ENCODE measurements around the gene P4HB.

The P4HB gene

DNA sequence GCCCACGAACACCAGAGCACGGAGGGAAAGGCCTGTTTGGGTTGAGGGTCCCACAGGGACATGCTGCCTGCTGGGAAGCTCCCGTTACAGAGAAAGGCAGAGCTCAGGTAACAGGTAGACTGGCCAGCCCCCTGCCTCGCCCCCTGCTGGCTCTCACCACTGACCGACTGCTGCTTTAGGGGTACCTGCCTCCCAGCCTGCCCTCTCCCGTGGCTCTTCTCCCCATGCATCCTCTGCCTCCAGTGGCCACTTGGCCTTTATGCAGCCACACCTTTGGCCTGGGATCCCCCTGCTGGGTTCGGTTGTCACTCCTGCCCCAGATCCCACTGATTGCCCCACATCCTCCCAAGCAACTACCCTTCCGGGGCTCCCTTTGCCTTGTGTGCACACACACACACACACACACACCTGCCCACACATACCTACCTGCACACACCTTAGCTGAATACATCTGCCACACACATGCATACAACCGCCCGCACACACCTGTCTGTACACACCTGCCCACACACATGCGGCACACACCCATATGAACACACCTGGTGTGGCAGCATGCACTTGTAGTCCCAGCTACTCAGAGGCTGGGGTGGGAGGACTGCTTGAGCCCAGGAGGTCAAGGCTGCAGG is 34.4 kb downstream of the P4HB start:
- DNase-seq, result no peak

DNA sequence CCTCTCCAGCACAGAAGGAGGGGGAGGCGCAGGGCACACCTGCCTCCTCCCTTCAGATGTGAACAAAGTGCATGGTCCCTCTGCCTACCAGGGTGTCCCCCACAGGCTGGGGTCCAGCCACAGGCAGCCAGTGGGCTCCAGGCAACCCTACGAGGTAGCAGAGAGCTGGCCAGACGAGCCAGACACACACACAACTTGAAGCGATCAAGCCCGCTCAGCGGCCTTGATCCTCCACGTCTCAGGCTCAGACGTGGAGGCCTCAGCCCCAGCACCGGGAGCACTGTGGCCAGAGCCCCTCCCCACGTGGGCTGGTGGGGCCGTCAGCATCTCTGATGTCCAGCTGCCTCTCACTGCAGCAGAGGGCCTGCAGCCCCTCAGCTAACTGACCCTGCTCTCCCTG is 35.7 kb downstream of the P4HB start:
- DNase-seq, result no peak

DNA sequence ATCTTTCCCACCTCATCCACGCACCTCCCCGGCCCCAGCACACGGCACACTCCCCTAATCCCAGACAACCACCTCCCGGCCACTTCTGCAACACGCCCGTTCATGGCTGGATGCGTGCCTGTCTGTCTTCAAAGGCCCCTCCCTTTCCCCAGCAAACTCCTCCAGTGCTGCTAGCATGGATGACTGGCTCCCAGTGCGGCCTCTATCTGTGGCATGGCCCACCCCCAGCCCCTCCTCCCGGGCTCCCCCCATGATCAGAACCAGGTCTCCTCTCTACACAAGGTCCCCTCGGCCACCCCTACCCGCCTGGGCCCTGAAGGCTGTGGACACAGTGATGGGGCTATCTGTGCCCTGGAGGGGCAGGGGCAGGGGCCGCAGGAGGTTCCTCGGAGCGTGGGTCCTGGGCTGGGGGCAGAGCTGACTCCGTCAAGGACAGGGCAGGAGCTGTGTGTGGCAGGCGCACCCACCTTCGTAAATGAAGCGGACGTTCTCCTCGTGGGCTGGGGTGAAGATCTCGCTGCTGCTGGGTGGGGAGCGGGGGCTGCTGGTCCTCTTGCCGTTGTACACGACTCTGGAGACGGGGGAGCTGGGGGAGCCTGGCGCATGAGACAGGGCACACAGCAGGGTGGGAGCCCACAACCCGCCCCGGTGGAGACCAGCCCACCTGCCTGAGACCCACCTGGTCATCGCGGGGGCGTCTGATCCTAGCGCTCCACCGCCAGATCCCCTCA is 36.4 kb downstream of the P4HB start:
- DNase-seq, result no peak

DNA sequence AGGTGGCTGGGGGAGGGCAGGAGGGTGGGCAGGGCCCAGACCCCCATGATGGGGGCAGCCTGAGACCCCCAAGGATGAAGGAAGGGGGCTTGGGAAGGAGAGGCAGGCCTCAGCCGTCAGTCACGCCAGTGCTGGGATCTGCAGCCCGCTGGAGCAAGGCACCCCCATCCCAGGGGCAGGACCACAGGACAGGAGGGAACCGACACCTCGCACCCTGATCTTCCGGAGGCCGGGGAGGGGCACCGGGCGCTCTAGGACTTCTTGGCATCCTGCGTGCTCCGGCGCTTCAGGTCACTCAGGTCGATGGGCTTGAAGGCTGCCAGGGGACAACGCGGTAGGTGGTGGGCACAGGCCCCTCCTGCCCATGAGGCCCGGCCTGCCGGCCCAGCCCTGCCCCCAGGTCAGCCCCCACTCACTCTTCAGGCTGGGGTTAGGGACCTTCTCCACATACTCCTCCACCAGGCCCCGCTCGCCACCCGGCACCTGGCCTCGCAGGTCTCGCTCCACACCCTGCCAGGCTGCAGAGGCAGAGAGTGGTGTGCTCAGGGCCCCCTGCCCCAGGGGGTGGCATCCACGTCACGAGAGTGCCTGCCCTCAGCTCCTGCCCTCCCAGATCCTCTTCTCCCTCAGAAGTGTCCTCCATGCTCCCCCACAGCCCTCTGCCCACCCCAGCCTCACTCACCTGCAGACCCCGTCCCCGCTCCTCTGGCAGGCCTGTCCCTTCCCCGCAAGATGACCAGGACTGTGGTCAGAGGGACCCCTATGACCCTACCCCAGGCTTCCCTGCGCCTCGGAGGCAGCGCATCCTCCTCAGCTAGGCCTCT is 37.1 kb downstream of the P4HB start:
- no peak for DNase-seq

DNA sequence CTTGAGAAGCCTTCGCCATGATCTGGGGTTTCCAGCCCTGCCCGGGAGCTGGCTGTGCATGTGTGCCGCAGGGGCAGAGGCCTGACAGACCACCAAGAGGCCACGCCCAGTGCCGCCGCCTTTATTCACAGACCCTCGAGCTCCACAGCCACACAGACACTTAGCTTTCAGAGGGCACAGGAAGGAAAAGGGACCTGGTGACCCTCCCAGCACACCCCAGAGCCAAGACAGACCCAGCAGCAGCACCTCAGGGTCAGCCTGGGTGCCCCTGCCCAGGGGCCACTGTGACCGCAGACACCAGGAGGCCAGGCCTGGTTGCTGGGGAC is 38.1 kb downstream of the P4HB start:
- no peak for DNase-seq

DNA sequence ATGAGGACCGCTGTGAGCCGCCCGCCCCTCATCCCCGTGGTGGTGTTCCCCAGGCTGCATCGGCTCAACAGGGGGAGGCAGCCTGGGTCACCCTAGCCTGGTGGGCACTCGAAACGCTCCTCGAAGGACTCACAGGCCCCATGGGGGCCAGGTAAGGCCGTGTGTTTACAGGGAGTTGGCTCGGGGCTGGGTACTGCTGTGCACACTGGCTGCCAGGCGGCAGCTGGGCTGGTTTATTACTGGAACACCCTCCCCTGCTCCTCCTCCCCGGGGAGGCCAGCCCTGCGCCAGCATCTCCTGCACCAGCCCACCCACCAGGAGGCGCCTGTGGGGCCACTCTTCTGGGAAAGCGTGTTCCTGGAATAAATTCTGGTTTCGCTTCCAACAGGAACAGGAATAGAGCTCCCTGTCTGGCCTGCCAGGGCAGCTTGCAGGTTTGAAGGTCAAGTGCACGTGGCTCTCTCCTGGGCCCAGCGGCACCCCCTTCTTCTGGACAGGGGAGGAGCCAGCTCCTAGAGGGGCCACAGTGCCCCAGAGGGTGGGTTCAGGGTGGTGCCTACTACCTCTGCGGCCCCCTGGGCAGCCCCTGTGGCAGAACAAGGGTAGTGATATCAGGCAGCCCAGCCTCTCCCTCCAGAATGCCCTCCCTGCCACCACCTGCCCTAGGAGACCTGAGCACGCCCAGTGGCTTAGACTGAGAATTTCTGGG is 38.6 kb downstream of the P4HB start:
- DNase-seq, result peak; percentile 66

DNA sequence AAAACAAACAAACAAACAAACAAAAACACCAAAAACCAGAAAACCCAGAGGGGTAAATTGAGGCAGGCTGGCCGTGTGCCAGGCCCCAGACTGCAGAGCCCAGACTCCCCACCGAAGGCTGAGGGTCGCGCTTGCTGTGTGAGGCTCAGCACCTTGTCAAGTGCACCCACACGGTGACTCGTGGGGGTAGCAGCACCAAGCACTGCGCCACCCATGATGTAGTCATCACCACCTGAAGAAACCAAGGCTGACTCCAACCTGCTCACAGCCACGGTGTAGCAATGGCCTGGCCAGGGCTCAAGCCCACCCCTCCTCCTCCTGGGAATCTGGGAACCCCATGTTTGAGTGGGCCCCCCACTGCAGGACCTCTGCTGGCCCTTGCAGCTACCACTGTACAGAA is 39.2 kb downstream of the P4HB start:
- DNase-seq, result no peak

DNA sequence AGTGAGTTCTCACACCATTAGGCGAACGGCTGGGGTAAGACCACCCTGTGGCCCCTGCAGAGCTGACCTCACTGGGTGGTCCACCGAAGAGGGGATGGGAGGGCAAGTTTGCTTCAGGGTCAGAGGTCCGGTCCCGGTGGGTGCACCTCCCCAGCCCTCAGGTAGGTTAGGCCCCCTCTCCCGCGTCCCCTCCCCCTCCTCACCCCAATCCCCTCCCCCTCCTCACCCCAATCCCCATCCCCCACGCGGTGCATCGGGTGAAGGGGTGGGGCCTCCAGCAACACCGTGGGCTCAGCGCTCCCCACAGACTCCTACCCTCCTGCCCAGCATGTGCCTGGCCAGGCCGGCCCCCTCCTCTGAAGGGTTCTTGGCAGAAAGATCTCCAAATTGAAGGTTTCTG is 40.6 kb downstream of the P4HB start:
- no peak for DNase-seq

DNA sequence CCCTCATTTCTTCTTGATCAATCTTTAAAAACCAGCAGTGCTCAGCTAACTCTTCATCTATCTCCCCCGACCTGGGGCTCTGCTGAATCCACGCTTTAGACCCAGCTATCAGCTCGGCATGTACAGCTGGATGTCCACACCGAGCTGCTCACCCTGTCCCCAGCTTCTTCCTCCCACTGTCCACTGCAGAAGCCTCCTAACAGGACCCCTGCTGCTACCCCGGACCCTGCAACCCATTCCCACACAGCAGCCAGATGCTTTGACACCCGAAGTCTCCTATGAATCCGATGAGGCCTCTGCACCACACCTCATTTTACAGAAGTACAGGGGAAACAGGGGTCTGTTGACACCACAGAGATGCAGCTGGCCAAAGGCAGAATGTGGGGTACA is 42.6 kb downstream of the P4HB start:
- DNase-seq, result no peak

DNA sequence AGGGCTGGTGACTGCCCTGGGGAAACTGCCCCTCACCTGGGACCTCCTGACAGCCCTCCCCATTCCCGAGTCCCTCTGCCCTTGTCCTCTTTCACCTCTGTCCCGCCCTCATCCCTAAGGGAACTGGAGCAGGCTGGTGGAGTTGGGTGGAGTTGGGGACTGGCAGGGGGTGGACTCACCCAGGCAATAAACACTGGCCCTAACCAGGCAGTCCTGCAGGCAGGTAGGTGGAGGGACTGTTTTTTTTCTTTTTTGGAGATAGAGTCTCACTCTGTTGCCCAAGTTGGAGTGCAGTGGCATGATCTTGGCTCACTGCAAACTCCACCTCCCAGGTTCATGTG is 44.7 kb downstream of the P4HB start:
- no peak for DNase-seq

DNA sequence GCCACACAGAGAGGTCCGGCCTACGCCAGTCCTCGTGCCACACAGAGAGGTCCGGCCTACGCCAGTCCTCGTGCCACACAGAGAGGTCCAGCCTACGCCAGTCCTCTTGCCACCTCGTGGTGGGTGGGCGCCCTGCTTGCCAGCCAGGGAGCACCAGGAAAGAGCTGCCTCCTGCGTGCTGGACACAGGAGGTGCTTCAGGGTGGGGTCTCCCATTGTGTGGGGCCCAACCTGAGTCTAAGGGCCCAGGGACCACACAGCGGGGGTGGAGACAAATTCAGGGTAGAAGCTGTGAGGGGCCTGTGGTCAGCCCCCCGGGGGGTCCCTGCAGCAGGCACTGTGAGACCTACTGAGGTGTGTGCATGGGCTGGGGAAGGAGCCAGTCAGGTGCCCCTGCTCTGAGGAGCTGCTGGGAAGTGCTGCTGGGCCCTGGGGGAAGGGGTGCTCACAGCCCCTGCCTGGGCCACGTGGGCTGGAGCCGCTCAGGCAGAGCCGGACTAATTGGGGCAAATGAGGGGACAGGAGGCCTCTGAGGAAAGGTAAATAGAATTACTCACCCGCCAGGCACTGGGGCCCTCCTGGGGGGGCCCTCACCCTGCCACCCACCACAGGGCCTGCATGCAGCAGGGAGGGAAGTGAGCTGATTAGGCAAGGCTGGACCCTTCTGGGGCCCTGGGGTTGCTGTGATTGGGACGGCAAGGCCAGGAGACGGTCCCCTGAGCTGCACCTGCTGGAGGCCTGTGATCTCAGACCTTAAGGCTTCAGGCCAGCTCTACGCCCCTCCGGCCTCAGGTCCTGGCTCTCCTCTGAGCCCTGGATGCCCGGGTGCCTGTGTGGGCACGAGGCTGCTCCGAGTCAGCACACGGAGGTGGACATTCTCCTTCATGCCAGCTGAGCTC is 45.3 kb downstream of the P4HB start:
- DNase-seq, result no peak

DNA sequence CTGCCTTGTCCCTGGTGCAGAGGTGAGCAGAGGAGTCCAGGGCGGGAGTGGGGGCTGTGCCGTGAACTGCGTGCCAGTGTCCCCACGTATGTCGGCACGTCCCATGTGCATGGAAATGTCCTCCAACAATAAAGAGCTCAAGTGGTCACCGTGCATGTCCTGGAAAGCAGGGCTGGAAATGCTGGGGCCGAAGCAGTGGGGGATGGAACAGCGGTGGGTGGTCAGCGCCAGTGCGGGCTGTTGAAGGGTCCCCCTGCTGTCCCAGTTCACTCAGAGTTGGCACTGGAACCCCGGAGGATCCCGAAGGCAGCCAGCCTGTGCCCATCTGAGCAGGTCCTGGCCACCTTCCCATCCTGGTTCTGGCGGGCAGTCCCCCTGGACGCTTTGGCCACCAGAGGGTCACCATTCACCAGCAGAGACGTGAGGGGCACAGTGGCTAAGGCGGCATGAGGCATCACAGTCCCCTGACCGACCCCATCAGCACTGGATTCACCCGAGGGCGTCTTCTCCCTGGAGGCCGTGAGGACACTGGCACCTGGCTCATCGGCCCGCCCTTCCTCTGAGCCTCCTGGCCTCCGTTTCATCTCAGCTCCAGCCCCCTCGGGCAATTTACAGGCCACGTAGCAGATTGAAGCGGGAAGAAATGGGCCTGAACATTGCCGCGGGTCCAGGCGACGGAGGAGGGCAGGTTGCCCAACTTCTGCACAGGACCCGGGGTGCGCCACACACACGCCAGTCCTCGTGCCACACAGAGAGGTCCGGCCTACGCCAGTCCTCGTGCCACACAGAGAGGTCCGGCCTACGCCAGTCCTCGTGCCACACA is 46.3 kb downstream of the P4HB start:
- DNase-seq, result no peak

DNA sequence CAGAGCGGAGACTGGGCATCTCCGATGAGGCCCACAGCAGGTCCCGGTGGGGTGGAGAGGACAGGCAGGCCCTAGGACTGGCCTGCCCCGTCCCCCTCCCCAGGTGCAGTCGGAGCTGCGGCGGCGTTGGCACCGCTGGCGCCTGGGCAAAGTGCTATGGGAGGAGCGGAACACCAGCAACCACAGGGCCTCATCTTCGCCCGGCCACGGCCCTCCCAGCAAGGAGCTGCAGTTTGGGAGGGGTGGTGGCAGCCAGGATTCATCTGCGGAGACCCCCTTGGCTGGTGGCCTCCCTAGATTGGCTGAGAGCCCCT is 47.0 kb downstream of the P4HB start:
- DNase-seq, result no peak

DNA sequence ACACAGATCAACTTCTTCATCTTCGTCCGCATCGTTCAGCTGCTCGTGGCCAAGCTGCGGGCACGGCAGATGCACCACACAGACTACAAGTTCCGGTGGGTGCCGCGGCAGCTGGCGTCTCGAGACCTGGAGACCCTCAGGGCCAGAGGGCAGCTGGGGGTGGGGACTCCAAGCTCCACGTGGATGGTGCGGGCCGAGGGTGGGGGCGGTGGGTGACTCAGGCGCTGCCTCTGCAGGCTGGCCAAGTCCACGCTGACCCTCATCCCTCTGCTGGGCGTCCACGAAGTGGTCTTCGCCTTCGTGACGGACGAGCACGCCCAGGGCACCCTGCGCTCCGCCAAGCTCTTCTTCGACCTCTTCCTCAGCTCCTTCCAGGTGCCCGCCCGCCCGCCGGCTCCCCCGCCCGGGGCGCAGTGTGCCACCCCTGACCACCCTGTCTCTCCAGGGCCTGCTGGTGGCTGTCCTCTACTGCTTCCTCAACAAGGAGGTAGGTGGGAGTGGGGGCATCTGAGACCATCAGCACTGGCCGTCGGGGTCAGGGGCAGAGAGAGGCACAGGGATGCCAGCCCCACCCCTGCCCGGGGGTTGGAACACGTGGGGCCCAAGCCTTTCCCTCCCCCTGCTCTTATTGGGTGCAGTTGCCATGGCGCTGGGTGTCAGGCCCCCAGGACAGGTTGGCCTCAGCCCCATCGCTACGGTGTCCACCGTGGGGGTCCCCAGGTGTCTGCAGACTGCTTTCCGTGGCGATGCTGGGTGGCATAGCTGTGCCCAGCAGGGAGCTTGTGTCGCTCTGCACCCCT is 47.6 kb downstream of the P4HB start:
- DNase-seq, result no peak

DNA sequence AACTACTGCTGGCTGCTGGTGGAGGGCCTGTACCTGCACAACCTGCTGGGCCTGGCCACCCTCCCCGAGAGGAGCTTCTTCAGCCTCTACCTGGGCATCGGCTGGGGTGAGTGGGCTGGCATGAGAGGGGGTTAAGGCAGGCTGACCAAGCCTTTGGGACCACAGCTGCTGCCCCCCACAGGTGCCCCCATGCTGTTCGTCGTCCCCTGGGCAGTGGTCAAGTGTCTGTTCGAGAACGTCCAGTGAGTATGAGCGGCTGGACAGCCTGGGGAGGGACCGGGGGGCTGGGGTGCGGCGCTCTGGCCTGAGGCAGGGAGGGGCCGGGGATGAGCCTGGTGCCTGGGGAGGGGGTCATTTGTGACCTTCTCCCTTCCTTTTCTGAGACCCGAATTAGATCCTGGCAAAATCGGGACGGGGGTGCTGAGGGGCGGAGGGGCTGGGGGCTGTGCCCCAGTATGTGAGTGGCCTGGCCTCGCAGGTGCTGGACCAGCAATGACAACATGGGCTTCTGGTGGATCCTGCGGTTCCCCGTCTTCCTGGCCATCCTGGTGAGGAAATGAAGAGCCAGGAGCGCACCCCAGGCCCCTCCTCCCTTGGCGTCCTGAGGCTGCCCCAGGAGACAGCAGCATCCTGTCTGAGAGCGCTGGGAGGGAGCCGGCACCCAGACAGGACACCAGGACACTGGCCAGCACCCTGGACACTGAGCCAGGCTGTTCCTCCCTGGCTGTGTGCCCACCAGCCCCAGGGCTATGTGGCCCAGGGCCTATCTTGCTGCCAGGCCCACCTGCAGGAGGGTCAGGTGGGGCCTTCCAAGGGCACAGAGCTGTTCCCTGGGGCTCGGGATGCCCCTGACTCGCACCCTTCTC is 48.4 kb downstream of the P4HB start:
- DNase-seq, result no peak

DNA sequence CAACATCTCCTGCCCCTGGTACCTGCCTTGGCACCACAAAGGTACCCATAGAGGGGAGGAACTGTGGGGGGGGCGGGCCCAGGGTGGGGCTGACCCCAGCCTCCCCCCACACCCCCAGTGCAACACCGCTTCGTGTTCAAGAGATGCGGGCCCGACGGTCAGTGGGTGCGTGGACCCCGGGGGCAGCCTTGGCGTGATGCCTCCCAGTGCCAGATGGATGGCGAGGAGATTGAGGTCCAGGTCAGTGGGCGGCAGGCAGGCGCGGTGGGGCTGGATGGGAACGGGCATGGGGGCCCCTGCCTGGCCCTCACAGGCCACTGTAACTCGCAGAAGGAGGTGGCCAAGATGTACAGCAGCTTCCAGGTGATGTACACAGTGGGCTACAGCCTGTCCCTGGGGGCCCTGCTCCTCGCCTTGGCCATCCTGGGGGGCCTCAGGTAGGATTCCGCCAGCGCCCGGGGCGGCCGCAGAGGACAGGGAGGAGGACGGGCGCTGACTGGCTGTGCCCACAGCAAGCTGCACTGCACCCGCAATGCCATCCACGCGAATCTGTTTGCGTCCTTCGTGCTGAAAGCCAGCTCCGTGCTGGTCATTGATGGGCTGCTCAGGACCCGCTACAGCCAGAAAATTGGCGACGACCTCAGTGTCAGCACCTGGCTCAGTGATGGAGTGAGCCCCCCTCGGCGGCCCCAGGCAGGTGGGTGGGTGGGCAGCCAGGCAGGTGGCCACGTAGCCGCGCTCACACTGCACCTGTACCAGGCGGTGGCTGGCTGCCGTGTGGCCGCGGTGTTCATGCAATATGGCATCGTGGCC is 49.2 kb downstream of the P4HB start:
- no peak for DNase-seq

DNA sequence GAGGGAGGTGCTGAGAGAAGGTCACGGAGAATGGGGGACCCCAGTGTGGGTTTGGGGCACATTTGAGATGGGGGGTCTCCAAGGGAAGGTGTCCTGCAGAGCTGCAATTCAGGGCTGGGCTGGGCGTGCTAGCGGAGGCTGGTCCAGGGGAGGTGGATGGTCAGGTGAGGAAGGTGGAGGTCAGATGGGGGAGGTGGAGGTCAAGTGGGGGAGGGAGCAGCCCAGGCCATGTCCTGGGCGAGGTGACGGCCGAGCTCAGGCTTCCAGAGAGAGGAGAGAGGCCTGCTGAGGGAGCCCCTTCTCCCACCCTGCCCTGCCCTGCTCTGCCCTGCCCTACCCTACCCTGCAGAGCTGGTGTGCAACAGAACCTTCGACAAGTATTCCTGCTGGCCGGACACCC is 49.9 kb downstream of the P4HB start:
- no peak for DNase-seq

DNA sequence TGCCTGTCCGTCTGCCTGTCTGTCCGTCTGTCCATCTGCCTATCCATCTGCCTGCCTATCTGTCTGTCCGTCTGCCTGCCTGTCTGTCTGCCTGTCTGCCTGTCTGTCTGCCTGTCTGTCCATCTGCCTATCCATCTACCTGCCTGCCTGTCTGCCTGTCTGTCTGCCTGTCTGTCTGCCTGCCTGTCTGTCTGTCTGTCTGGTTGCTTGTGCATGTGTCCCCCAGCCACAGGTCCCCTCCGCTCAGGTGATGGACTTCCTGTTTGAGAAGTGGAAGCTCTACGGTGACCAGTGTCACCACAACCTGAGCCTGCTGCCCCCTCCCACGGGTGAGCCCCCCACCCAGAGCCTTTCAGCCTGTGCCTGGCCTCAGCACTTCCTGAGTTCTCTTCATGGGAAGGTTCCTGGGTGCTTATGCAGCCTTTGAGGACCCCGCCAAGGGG is 50.8 kb downstream of the P4HB start:
- no peak for DNase-seq

Data from NCI-H2107 (cell line).